Dedifferentiated amniotic fluid mesenchymal stem cell (primary cell): ENCODE measurements around the gene DNAH9.

ENCODE experiments used
- DNase-seq: peaks from one replicate; pipeline ENCODE4 v3.0.0-alpha.2; 2016; ENCODE audit errors: extremely low spot score

Gene DNAH9

GRCh38 chr17:11668618-11669017 lies 70.3 kb downstream of the DNAH9 start:
- no peak for DNase-seq

GRCh38 chr17:11671126-11671525 lies 72.9 kb downstream of the DNAH9 start:
- DNase-seq = no peak

GRCh38 chr17:11682646-11683045 lies 84.4 kb downstream of the DNAH9 start:
- DNase-seq = no peak

GRCh38 chr17:11690681-11691080 lies 92.4 kb downstream of the DNAH9 start:
- DNase-seq = no peak

- no peak for DNase-seq
Measured at GRCh38 chr17:11692688-11693087, 94.4 kb downstream of the DNAH9 start.

GRCh38 chr17:11693284-11693683 lies 95.0 kb downstream of the DNAH9 start:
- DNase-seq = no peak

GRCh38 chr17:11700668-11701067 lies 102.4 kb downstream of the DNAH9 start:
- no peak for DNase-seq

GRCh38 chr17:11701911-11702310 lies 103.6 kb downstream of the DNAH9 start:
- no peak for DNase-seq

- DNase-seq = no peak
Measured at GRCh38 chr17:11704041-11704440, 105.8 kb downstream of the DNAH9 start.

GRCh38 chr17:11705111-11705510 lies 106.8 kb downstream of the DNAH9 start:
- DNase-seq = no peak

GRCh38 chr17:11707586-11707985 lies 109.3 kb downstream of the DNAH9 start:
- no peak for DNase-seq

- DNase-seq = no peak
Measured at GRCh38 chr17:11712456-11712855, 114.2 kb downstream of the DNAH9 start.

GRCh38 chr17:11719203-11719602 lies 120.9 kb downstream of the DNAH9 start:
- DNase-seq = no peak

- no peak for DNase-seq
Measured at GRCh38 chr17:11719856-11720255, 121.6 kb downstream of the DNAH9 start.

GRCh38 chr17:11720816-11721215 lies 122.5 kb downstream of the DNAH9 start:
- DNase-seq = no peak

- no peak for DNase-seq
Measured at GRCh38 chr17:11730747-11731146, 132.5 kb downstream of the DNAH9 start.

- DNase-seq = no peak
Measured at GRCh38 chr17:11736613-11737312, 138.5 kb downstream of the DNAH9 start.

GRCh38 chr17:11737313-11737679 lies 139.0 kb downstream of the DNAH9 start:
- DNase-seq = no peak

- DNase-seq = no peak
Measured at GRCh38 chr17:11738151-11738550, 139.9 kb downstream of the DNAH9 start.

- DNase-seq = no peak
Measured at GRCh38 chr17:11739351-11739750, 141.1 kb downstream of the DNAH9 start.

- DNase-seq = no peak
Measured at GRCh38 chr17:11739848-11740247, 141.6 kb downstream of the DNAH9 start.

- no peak for DNase-seq
Measured at GRCh38 chr17:11742886-11743285, 144.6 kb downstream of the DNAH9 start.

- DNase-seq = no peak
Measured at GRCh38 chr17:11744696-11745095, 146.4 kb downstream of the DNAH9 start.

- no peak for DNase-seq
Measured at GRCh38 chr17:11747441-11747840, 149.2 kb downstream of the DNAH9 start.
